H9 (cell line): Measurements from ENCODE around the gene SUN1. TPM values are rescaled to one million over a fixed set of nuclear protein-coding genes. Genes with fewer than 3 reads are reported as not detected.

Experiments used
- total RNA-seq: library from RNA; stranded (reverse); gene quantifications from 2 replicates; pipeline ENCODE4 v1.2.1, GENCODE V29; 2021

The SUN1 gene
- total RNA-seq, 1 experiment from 2014 or later = 118 TPM

Other genes starting within 250 kb of the SUN1 start
- 42.7 and 43.5 TPM in 2 replicates for gene DNAAF5, start 105.8 kb upstream of the SUN1 start, total RNA-seq
- gene PRKAR1B, start 105.2 kb upstream of the SUN1 start, total RNA-seq = 43.3 and 44.2 TPM in 2 replicates
- gene GET4, start 44.1 kb downstream of the SUN1 start, total RNA-seq = 70.2 and 75.1 TPM in 2 replicates
- 6.2 and 6.8 TPM in 2 replicates for gene ADAP1, start 122.2 kb downstream of the SUN1 start, total RNA-seq
- gene COX19, start 143.1 kb downstream of the SUN1 start, total RNA-seq = 10.2 and 12.3 TPM in 2 replicates
- gene CYP2W1, start 150.7 kb downstream of the SUN1 start, total RNA-seq = not detected in 2 replicates
- 1.4 and 1.6 TPM in 2 replicates for gene GPR146, start 212.1 kb downstream of the SUN1 start, total RNA-seq